Muscle of leg (tissue), 11 donors: Measurements from ENCODE around the gene EMX1. TPM values are rescaled to one million over a fixed set of nuclear protein-coding genes. Genes with fewer than 3 reads are reported as not detected.

Source experiments
- DNase-seq: peaks from one replicate; pipeline ENCODE4 v3.0.0; 2013
- H3K27ac ChIP-seq: one replicate; pipeline ENCODE4 v1.5.1; 2013; ENCODE audit warnings: mild to moderate bottlenecking, low read length, control low read depth
- H3K27me3 ChIP-seq: one replicate; pipeline ENCODE4 v1.6.1; 2013; ENCODE audit warnings: low read length; ENCODE audit not compliant: control insufficient read depth, insufficient read depth
- H3K36me3 ChIP-seq: one replicate; pipeline ENCODE4 v1.6.1; 2013; ENCODE audit warnings: low read length; ENCODE audit not compliant: control insufficient read depth, insufficient read depth
- H3K4me1 ChIP-seq: one replicate; pipeline ENCODE4 v1.6.1; 2013; ENCODE audit warnings: low read length; ENCODE audit not compliant: control insufficient read depth, insufficient read depth
- H3K4me3 ChIP-seq: one replicate; pipeline ENCODE4 v1.5.1; 2013; ENCODE audit warnings: low read length, control low read depth
- H3K9me3 ChIP-seq: replicated peaks from 2 replicates; pipeline ENCODE4 v1.6.1; 2013; ENCODE audit warnings: low read depth, low read length; ENCODE audit not compliant: control insufficient read depth
- WGBS: methylation state at CpG from one replicate; pipeline ENCODE4 v1.1.5; 2013; ENCODE audit warnings: missing lambda C conversion rate; ENCODE audit not compliant: insufficient coverage; 5-methylcytosine and 5-hydroxymethylcytosine counted together
- polyA plus RNA-seq, 8 donors: library from polyadenylated mRNA; unstranded; fragments of 120-200 nt; gene quantifications; one replicate each; pipeline versions ENCODE4 v1.2.1 to v1.2.3, GENCODE V29; 2013; ENCODE audit warnings: inconsistent platforms in 1 of 8, low replicate concordance in 1 of 8; ENCODE audit not compliant: insufficient read length in 8 of 8, insufficient read depth in 1 of 8
- total RNA-seq: library from RNA; stranded (reverse); fragments of 120-200 nt; gene quantifications from one replicate; pipeline ENCODE4 v1.2.4, GENCODE V29; 2013

Gene EMX1
- total and polyA plus RNA-seq, 9 donors, result 0.04 to 0.07 (median 0.05) TPM; not detected in 6

GRCh38 chr2:72942881-72943418, 25.6 kb downstream of the EMX1 start:
- no peaks in the 10 kb centered on the region for H3K27me3 ChIP-seq
- WGBS, result 93% methylated on average over 4 of the region's 8 CpGs
- H3K9me3 ChIP-seq, result no peaks in the 10 kb centered on the region
- no peak overlapping the region for H3K4me3 ChIP-seq
- H3K36me3 ChIP-seq, result no peaks in the 10 kb centered on the region
- H3K4me1 ChIP-seq, result peaks cover 4% of the 10 kb centered on the region
- DNase-seq, result no peak
- no peak overlapping the region for H3K27ac ChIP-seq

- Histone ChIP-seq H3K4me3 (no peak overlapping the region), H3K36me3 (no peaks in the 10 kb centered on the region), H3K4me1 (peaks cover 4% of the 10 kb centered on the region), H3K27ac (no peak overlapping the region), H3K27me3 (peaks cover 2% of the 10 kb centered on the region), H3K9me3 (no peaks in the 10 kb centered on the region)
- no peak for DNase-seq
- WGBS, result 84% methylated on average over 5 of the region's 7 CpGs
These were observed 26.4 kb downstream of the EMX1 start for GRCh38 chr2:72943540-72944395.

GRCh38 chr2:72944804-72945449, 27.6 kb downstream of the EMX1 start:
- no peaks in the 10 kb centered on the region for H3K9me3 ChIP-seq
- WGBS, result 63% methylated on average over 12 of the region's 16 CpGs
- H3K27ac ChIP-seq, result no peak overlapping the region
- no peak overlapping the region for H3K4me3 ChIP-seq
- no peaks in the 10 kb centered on the region for H3K36me3 ChIP-seq
- H3K4me1 ChIP-seq, result peaks cover 4% of the 10 kb centered on the region
- no peak for DNase-seq
- peaks cover 2% of the 10 kb centered on the region for H3K27me3 ChIP-seq

GRCh38 chr2:72945450-72946019, 28.2 kb downstream of the EMX1 start:
- H3K4me1 ChIP-seq, result peaks cover 4% of the 10 kb centered on the region
- 88% methylated on average over 9 of the region's 9 CpGs for WGBS
- H3K4me3 ChIP-seq, result no peak overlapping the region
- H3K36me3 ChIP-seq, result no peaks in the 10 kb centered on the region
- peaks cover 2% of the 10 kb centered on the region for H3K27me3 ChIP-seq
- DNase-seq, result no peak
- H3K9me3 ChIP-seq, result no peaks in the 10 kb centered on the region
- no peak overlapping the region for H3K27ac ChIP-seq

- H3K36me3 ChIP-seq, result no peaks in the 10 kb centered on the region
- no peak for DNase-seq
- WGBS, result 67% methylated on average over 9 of the region's 9 CpGs
These were observed 29.1 kb downstream of the EMX1 start for GRCh38 chr2:72946466-72946865.

GRCh38 chr2:72947952-72948830, 30.9 kb downstream of the EMX1 start:
- Histone ChIP-seq H3K27me3 (peaks cover 2% of the 10 kb centered on the region), H3K4me3 (no peak overlapping the region), H3K4me1 (no peaks in the 10 kb centered on the region), H3K27ac (no peak overlapping the region), H3K9me3 (no peaks in the 10 kb centered on the region), H3K36me3 (no peaks in the 10 kb centered on the region)
- DNase-seq, result no peak
- 67% methylated on average over 3 of the region's 10 CpGs for WGBS

More at GRCh38 chr2:72946466-72946865, 29.1 kb downstream of the EMX1 start:
- Histone ChIP-seq H3K4me1 (no peaks in the 10 kb centered on the region), H3K9me3 (no peaks in the 10 kb centered on the region), H3K4me3 (no peak overlapping the region), H3K27me3 (peaks cover 2% of the 10 kb centered on the region), H3K27ac (no peak overlapping the region)

GRCh38 chr2:72949045-72949444, 31.7 kb downstream of the EMX1 start:
- H3K27me3 ChIP-seq, result peaks cover 2% of the 10 kb centered on the region
- H3K4me1 ChIP-seq, result peaks cover 4% of the 10 kb centered on the region
- no peak overlapping the region for H3K27ac ChIP-seq
- H3K9me3 ChIP-seq, result no peaks in the 10 kb centered on the region
- no peak for DNase-seq
- H3K4me3 ChIP-seq, result no peak overlapping the region
- WGBS, result 95% methylated on average over 1 of the region's 2 CpGs
- no peaks in the 10 kb centered on the region for H3K36me3 ChIP-seq

- WGBS, result 86% methylated on average over 4 of the region's 4 CpGs
- H3K4me1 ChIP-seq, result peaks cover 10% of the 10 kb centered on the region
- H3K27me3 ChIP-seq, result peaks cover 2% of the 10 kb centered on the region
- no peak overlapping the region for H3K4me3 ChIP-seq
- no peak overlapping the region for H3K27ac ChIP-seq
- no peaks in the 10 kb centered on the region for H3K9me3 ChIP-seq
- no peaks in the 10 kb centered on the region for H3K36me3 ChIP-seq
- no peak for DNase-seq
These were observed 32.3 kb downstream of the EMX1 start for GRCh38 chr2:72949642-72950041.

- no peaks in the 10 kb centered on the region for H3K36me3 ChIP-seq
- DNase-seq, result no peak
- 86% methylated on average over 6 of the region's 13 CpGs for WGBS
- H3K4me1 ChIP-seq, result peaks cover 17% of the 10 kb centered on the region
- H3K4me3 ChIP-seq, result no peak overlapping the region
- H3K27me3 ChIP-seq, result peaks cover 2% of the 10 kb centered on the region
- H3K27ac ChIP-seq, result no peak overlapping the region
- no peaks in the 10 kb centered on the region for H3K9me3 ChIP-seq
These were observed 33.4 kb downstream of the EMX1 start for GRCh38 chr2:72950558-72951255.
